SK-N-SH treated with all-trans-retinoic acid at 6 μM for 48 hours (cell line): Measurements from ENCODE around the gene NEXMIF.
"Not testable (repeated sequence)": the region's sequence is repeated elsewhere in the genome, so short reads cannot be mapped to it uniquely, and the experiment has no call there.

Experiments used
- ATAC-seq: fragments of 200-7000 bp; cut with Tn5 transposase; 3 replicates; pipeline ENCODE4 v1.9.1; 2020; ENCODE audit warnings: mild to moderate bottlenecking, moderate library complexity
- ARNTL ChIP-seq: fragments of 450-650 bp; formaldehyde crosslinking; IDR thresholded peaks from 2 replicates; pipeline ENCODE4 v1.5.0; 2020; ENCODE audit warnings: low read depth, mild to moderate bottlenecking, moderate library complexity, borderline replicate concordance
- BACH2 ChIP-seq: fragments of 250-450 bp; sonication (Bioruptor Pico); IDR thresholded peaks from 2 replicates; pipeline ENCODE4 v1.9.0; 2021; ENCODE audit warnings: mild to moderate bottlenecking, borderline replicate concordance
- CSDC2 ChIP-seq: fragments of 250-450 bp; sonication (Bioruptor Pico); IDR thresholded peaks from 2 replicates; pipeline ENCODE4 v1.5.0; 2020; ENCODE audit warnings: mild to moderate bottlenecking, moderate library complexity
- ESRRG ChIP-seq: fragments of 250-450 bp; sonication (Bioruptor Pico); IDR thresholded peaks from 2 replicates; pipeline ENCODE4 v1.6.1; 2021; ENCODE audit warnings: mild to moderate bottlenecking
- PPARA ChIP-seq: fragments of 250-450 bp; sonication (Bioruptor Pico); IDR thresholded peaks from 2 replicates; pipeline ENCODE4 v1.5.0; 2020; ENCODE audit warnings: mild to moderate bottlenecking, borderline replicate concordance
- RARB ChIP-seq: fragments of 250-450 bp; sonication (Bioruptor Pico); IDR thresholded peaks from 2 replicates; pipeline ENCODE4 v1.8.0; 2021; ENCODE audit warnings: mild to moderate bottlenecking, moderate library complexity
- SNAI2 ChIP-seq: fragments of 250-450 bp; sonication (Bioruptor Pico); IDR thresholded peaks from 2 replicates; pipeline ENCODE4 v1.5.0; 2020; ENCODE audit warnings: mild to moderate bottlenecking, moderate library complexity
- TCF4 ChIP-seq: fragments of 250-450 bp; sonication (Bioruptor Pico); IDR thresholded peaks from 2 replicates; pipeline ENCODE4 v1.8.0; 2021; ENCODE audit warnings: mild to moderate bottlenecking, moderate library complexity, borderline replicate concordance
- TOX ChIP-seq: fragments of 250-450 bp; sonication (Bioruptor Pico); IDR thresholded peaks from 2 replicates; pipeline ENCODE4 v1.8.0; 2021; ENCODE audit warnings: mild to moderate bottlenecking, moderate library complexity, borderline replicate concordance
- ZC3H10 ChIP-seq: fragments of 250-450 bp; sonication (Bioruptor Pico); IDR thresholded peaks from 2 replicates; pipeline ENCODE4 v1.5.1; 2021; ENCODE audit warnings: mild to moderate bottlenecking, moderate library complexity
- ZFP3 ChIP-seq: fragments of 250-450 bp; sonication (Bioruptor Pico); IDR thresholded peaks from 2 replicates; pipeline ENCODE4 v1.5.0; 2020; ENCODE audit warnings: mild to moderate bottlenecking, moderate library complexity
- ZFP30 ChIP-seq: fragments of 450-650 bp; formaldehyde crosslinking; IDR thresholded peaks from 2 replicates; pipeline ENCODE4 v1.5.0; 2022; ENCODE audit warnings: mild to moderate bottlenecking, moderate library complexity
- ZNF565 ChIP-seq: fragments of 450-650 bp; formaldehyde crosslinking; conservative IDR thresholded peaks from 2 replicates; pipeline ENCODE4 v1.5.0; 2020; ENCODE audit warnings: low read depth, mild to moderate bottlenecking, moderate library complexity
- ZNF70 ChIP-seq: fragments of 450-650 bp; formaldehyde crosslinking; IDR thresholded peaks from 2 replicates; pipeline ENCODE4 v1.5.0; 2020; ENCODE audit warnings: mild to moderate bottlenecking, moderate library complexity
- ZNF8 ChIP-seq: fragments of 450-650 bp; formaldehyde crosslinking; IDR thresholded peaks from 2 replicates; pipeline ENCODE4 v1.5.0; 2020; ENCODE audit warnings: mild to moderate bottlenecking, moderate library complexity
- TF ChIP-seq, protein P1 (sequence below): fragments of 250-450 bp; sonication (Bioruptor Pico); IDR thresholded peaks from 2 replicates; pipeline ENCODE4 v1.5.0; 2020; ENCODE audit warnings: mild to moderate bottlenecking, moderate library complexity
- TF ChIP-seq, protein P2 (sequence below): fragments of 250-450 bp; sonication (Bioruptor Pico); IDR thresholded peaks from 2 replicates; pipeline ENCODE4 v1.5.1; 2021; ENCODE audit warnings: mild to moderate bottlenecking, moderate library complexity
- TF ChIP-seq, protein P3 (sequence below): fragments of 250-450 bp; sonication (Bioruptor Pico); IDR thresholded peaks from 2 replicates; pipeline ENCODE4 v1.8.0; 2021; ENCODE audit warnings: low read depth, mild to moderate bottlenecking, moderate library complexity, borderline replicate concordance
- TF ChIP-seq, protein P4 (sequence below): fragments of 250-450 bp; sonication (Bioruptor Pico); IDR thresholded peaks from 2 replicates; pipeline ENCODE4 v1.5.1; 2020; ENCODE audit warnings: low read depth, mild to moderate bottlenecking, moderate library complexity

NEXMIF gene

DNA sequence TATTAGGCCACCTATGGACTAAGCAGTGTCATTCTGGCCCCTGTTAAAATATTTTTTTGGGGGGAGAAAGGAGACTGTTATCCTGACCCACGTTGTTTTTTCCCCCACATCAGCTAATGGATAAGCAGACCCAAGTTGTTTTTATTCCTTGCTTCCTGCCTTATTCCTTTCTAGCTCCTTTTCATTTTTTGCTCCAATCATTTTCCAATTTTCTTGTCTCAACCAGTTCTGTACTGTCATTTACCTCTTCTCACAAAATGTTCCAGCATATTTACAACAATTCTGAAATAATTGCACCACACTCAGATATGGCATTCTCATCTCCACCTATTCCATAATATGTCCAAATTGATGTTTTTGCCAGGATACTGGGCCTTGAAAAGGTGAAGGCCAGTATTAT lies 150.3 kb downstream of the NEXMIF start (continued):
- TF ChIP-seq, protein P1, sequence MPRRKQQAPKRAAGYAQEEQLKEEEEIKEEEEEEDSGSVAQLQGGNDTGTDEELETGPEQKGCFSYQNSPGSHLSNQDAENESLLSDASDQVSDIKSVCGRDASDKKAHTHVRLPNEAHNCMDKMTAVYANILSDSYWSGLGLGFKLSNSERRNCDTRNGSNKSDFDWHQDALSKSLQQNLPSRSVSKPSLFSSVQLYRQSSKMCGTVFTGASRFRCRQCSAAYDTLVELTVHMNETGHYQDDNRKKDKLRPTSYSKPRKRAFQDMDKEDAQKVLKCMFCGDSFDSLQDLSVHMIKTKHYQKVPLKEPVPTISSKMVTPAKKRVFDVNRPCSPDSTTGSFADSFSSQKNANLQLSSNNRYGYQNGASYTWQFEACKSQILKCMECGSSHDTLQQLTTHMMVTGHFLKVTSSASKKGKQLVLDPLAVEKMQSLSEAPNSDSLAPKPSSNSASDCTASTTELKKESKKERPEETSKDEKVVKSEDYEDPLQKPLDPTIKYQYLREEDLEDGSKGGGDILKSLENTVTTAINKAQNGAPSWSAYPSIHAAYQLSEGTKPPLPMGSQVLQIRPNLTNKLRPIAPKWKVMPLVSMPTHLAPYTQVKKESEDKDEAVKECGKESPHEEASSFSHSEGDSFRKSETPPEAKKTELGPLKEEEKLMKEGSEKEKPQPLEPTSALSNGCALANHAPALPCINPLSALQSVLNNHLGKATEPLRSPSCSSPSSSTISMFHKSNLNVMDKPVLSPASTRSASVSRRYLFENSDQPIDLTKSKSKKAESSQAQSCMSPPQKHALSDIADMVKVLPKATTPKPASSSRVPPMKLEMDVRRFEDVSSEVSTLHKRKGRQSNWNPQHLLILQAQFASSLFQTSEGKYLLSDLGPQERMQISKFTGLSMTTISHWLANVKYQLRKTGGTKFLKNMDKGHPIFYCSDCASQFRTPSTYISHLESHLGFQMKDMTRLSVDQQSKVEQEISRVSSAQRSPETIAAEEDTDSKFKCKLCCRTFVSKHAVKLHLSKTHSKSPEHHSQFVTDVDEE (CRISPR knock-in tag) = no peak
- TF ChIP-seq ARNTL = no peak
- TF ChIP-seq ZNF70 (CRISPR knock-in tag) = no peak
- TF ChIP-seq ZNF565 = no peak
- TF ChIP-seq, protein P2, sequence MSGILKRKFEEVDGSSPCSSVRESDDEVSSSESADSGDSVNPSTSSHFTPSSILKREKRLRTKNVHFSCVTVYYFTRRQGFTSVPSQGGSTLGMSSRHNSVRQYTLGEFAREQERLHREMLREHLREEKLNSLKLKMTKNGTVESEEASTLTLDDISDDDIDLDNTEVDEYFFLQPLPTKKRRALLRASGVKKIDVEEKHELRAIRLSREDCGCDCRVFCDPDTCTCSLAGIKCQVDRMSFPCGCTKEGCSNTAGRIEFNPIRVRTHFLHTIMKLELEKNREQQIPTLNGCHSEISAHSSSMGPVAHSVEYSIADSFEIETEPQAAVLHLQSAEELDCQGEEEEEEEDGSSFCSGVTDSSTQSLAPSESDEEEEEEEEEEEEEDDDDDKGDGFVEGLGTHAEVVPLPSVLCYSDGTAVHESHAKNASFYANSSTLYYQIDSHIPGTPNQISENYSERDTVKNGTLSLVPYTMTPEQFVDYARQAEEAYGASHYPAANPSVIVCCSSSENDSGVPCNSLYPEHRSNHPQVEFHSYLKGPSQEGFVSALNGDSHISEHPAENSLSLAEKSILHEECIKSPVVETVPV = no peak

DNA sequence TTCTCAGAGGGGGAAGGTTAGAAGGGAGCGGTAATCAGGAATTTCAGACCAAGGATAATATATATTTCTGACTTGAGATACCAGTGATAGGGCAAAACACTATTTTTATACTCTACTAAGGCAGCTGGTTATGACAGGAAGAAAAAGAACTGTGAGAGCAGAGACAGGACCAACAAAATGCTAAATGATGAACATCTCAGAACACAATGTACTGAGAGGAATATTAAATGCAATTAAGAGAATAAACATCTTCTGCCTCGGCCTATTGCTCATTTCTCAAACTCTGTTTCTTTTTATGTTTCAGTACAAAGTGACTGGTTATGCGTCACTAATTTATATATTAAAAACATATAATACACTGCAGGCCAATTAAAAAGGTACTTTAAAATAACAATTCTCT lies 188.8 kb downstream of the NEXMIF start:
- TF ChIP-seq, protein P3, sequence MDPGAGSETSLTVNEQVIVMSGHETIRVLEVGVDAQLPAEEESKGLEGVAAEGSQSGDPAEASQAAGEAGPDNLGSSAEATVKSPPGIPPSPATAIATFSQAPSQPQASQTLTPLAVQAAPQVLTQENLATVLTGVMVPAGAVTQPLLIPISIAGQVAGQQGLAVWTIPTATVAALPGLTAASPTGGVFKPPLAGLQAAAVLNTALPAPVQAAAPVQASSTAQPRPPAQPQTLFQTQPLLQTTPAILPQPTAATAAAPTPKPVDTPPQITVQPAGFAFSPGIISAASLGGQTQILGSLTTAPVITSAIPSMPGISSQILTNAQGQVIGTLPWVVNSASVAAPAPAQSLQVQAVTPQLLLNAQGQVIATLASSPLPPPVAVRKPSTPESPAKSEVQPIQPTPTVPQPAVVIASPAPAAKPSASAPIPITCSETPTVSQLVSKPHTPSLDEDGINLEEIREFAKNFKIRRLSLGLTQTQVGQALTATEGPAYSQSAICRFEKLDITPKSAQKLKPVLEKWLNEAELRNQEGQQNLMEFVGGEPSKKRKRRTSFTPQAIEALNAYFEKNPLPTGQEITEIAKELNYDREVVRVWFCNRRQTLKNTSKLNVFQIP (CRISPR knock-in tag) = no peak
- TF ChIP-seq TOX (CRISPR knock-in tag) = no peak
- TF ChIP-seq, protein P4, sequence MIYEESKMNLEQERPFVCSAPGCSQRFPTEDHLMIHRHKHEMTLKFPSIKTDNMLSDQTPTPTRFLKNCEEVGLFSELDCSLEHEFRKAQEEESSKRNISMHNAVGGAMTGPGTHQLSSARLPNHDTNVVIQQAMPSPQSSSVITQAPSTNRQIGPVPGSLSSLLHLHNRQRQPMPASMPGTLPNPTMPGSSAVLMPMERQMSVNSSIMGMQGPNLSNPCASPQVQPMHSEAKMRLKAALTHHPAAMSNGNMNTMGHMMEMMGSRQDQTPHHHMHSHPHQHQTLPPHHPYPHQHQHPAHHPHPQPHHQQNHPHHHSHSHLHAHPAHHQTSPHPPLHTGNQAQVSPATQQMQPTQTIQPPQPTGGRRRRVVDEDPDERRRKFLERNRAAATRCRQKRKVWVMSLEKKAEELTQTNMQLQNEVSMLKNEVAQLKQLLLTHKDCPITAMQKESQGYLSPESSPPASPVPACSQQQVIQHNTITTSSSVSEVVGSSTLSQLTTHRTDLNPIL (CRISPR knock-in tag) = no peak
- ATAC-seq = no peak

DNA sequence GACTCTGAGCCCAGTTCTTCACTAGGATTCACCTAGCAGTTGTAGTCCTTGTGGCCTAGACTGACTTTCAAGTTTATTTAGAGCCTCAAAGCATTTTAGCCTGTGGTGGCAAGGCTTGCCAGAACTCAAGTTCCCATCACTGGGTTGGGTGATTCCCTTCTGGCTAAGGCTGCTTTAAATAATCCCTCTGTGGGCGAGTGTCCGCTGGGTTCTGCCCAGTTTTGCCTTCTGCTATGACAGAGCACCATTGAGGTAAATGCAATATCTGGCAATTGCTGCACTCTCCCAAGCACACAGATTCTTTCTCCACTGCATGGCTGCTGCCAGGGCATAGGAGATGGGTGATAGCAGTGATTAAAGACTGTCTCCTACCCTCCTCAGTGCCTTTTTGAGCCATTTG lies 220.0 kb downstream of the NEXMIF start:
- no peak for TF ChIP-seq ZC3H10 (CRISPR knock-in tag)
- no peak for TF ChIP-seq BACH2 (CRISPR knock-in tag)
- TF ChIP-seq RARB = no peak
- ATAC-seq = no peak

DNA sequence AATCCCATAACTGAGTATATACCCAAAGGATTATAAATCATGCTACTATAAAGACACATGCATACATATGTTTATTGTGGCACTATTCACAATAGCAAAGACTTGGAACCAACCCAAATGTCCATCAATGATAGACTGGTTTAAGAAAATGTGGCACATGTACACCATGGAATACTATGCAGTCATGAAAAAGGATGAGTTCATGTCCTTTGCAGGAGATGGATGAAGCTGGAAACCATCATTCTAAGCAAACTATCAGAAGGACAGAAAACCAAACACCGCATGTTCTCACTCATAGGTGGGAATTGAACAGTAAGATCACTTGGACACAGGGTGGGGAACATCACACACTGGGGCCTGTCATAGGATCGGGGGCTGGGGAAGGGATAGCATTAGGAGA lies 223.9 kb downstream of the NEXMIF start:
- ATAC-seq = not testable (repeated sequence)

DNA sequence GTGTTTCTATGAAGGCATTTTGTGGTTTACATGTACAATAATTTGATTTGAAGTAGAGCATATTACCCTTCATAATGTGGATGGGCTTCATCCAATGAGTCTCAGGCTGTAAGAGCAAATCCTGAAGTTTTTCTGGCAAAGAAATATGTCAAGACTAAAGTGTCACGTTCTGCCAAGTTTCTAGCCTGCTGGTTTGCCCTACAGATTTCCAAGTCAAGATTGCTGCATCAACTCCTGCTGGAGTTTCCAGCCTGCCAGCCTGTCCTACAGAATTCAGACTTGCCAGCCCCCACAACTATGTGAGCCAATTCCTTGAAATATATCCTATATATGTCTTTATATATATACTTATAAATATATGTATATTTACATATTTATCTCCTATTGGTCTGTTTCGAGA lies 240.8 kb downstream of the NEXMIF start:
- TF ChIP-seq CSDC2 (no peak), ZNF8 (CRISPR knock-in tag) (no peak), TOX (CRISPR knock-in tag) (no peak), ZNF70 (CRISPR knock-in tag) (no peak), ZFP30 (no peak), PPARA (CRISPR knock-in tag) (no peak), ZC3H10 (CRISPR knock-in tag) (no peak), RARB (no peak), TCF4 (CRISPR knock-in tag) (no peak), ESRRG (no peak), ZFP3 (CRISPR knock-in tag) (no peak), SNAI2 (CRISPR knock-in tag) (no peak)
- TF ChIP-seq, protein P2 = no peak
- TF ChIP-seq, protein P3 (CRISPR knock-in tag) = no peak
- no peak for ATAC-seq
